Naive B cell (primary cell): ENCODE measurements around the gene ARPIN. TPM values are rescaled to one million over a fixed set of nuclear protein-coding genes. Genes with fewer than 3 reads are reported as not detected.

ENCODE experiments used
- ATAC-seq, 2 donors: fragments of 150-1000 bp; cut with Tn5 transposase; 2 replicates each; pipeline ENCODE4 v1.10.0; 2021; ENCODE audit warnings: low read depth in 2 of 2, mild to moderate bottlenecking in 2 of 2, moderate library complexity in 2 of 2
- DNase-seq: peaks from one replicate; pipeline ENCODE4 v3.0.0; 2022
- H3K27ac Mint-ChIP-seq, 6 donors: one replicate each; pipeline ENCODE4 v1.8.0; 2020 to 2022; ENCODE audit warnings: mild to moderate bottlenecking in 6 of 6, mixed read lengths in 6 of 6, moderate library complexity in 5 of 6, inconsistent platforms in 2 of 6
- H3K27me3 Mint-ChIP-seq, 3 donors: one replicate each; pipeline ENCODE4 v1.8.0; 2021 to 2022; ENCODE audit warnings: mixed read lengths in 3 of 3, mild to moderate bottlenecking in 1 of 3
- H3K36me3 Mint-ChIP-seq, 2 donors: one replicate each; pipeline ENCODE4 v1.8.0; 2020 to 2022; ENCODE audit warnings: mixed read lengths in 2 of 2, inconsistent platforms in 1 of 2, mild to moderate bottlenecking in 1 of 2
- H3K4me1 Mint-ChIP-seq, 3 donors: one replicate each; pipeline ENCODE4 v1.8.0; 2020 to 2022; ENCODE audit warnings: mixed read lengths in 3 of 3, inconsistent platforms in 1 of 3, mild to moderate bottlenecking in 1 of 3, moderate library complexity in 1 of 3
- H3K4me3 Mint-ChIP-seq, 8 donors: one replicate each; pipeline ENCODE4 v1.8.0; 2020 to 2022; ENCODE audit warnings: mild to moderate bottlenecking in 8 of 8, mixed read lengths in 8 of 8, moderate library complexity in 8 of 8, inconsistent platforms in 2 of 8
- H3K9me3 Mint-ChIP-seq, 7 donors: one replicate each; pipeline ENCODE4 v1.8.0; 2020 to 2022; ENCODE audit warnings: mixed read lengths in 7 of 7, mild to moderate bottlenecking in 5 of 7, inconsistent platforms in 2 of 7, moderate library complexity in 1 of 7
- polyA plus RNA-seq, 6 donors: library from polyadenylated mRNA; unstranded; fragments of 300-500 nt; fragmentation: Illumina TruSeq; gene quantifications; one replicate each; pipeline ENCODE4 v1.2.3, GENCODE V29; 2021; ENCODE audit warnings: low read depth in 6 of 6

Gene ARPIN
- polyA plus RNA-seq, 6 donors from 2014 or later = not detected

DNA sequence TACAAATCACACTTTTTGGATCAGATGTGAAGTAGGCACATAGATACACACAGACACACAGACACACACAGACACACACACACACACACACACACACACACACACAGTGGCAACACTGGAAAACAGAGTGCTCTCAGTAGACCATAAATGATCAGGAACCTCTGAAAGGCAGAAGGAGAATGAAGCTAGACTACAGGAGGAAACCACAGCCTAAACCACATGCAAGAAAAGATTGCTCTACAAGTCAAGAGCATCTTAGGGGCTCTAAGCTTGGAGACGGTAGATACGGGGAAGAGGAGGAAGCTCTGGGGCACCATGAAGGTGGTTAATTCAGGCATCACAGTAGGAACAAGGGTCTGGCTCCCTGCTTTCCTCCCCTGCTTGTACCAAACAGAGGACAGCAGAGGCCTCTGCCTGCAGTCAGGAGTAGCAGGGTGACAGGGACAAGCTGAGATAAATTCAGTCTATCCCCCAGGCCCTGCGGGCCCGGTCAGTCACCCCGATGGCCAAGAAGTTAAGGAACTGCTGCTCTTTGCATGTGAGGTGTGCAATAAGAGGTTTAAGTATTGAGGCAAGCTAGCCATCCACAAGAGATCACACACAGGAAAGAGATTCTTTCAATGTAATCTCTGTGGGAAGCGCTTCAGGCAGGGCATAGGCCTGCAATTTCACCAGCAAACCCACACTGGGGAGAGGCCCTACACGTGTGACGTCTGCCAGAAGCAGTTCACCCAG is 23.5 kb upstream of the ARPIN start:
- Mint-ChIP-seq H3K4me1 (peaks cover 5 to 11% (median 7%) of the 10 kb centered on the region in 3 donors), H3K27ac (no peak overlapping the region), H3K36me3 (no peaks in the 10 kb centered on the region), H3K27me3 (peaks cover 20 to 22% (median 21%) of the 10 kb centered on the region in 3 donors), H3K9me3 (peaks cover 0 to 4% (median 0%) of the 10 kb centered on the region in 7 donors), H3K4me3 (no peak overlapping the region)
- no peak for DNase-seq
- ATAC-seq = no peak

DNA sequence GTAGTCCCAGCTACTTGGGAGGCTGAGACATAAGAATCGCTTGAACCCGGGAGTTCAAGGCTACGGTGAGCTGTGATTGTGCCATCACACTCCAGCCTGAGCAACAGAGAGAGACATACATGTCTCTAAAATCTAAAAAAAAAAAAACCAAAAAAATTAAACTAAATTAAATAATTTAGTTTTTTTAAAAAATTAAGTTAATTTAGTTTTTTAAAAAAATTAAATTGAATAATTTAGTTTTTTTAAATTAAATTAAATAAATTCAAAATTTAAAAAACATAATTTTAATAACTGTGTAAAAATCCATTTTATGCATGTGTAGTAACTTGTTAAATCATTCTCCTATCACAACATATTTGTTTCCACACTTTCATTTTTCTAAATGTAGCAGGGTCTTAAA is 20.1 kb upstream of the ARPIN start:
- peaks cover 5 to 7% (median 5%) of the 10 kb centered on the region in 3 donors for H3K4me1 Mint-ChIP-seq
- H3K36me3 Mint-ChIP-seq = no peaks in the 10 kb centered on the region
- H3K27ac Mint-ChIP-seq = peak overlapping the region in 1 of 6 donors; percentile 57
- no peak for ATAC-seq
- peaks cover 7 to 13% (median 11%) of the 10 kb centered on the region in 3 donors for H3K27me3 Mint-ChIP-seq
- peaks cover 0 to 2% (median 0%) of the 10 kb centered on the region in 7 donors for H3K9me3 Mint-ChIP-seq
- DNase-seq = no peak
- H3K4me3 Mint-ChIP-seq = no peak overlapping the region

DNA sequence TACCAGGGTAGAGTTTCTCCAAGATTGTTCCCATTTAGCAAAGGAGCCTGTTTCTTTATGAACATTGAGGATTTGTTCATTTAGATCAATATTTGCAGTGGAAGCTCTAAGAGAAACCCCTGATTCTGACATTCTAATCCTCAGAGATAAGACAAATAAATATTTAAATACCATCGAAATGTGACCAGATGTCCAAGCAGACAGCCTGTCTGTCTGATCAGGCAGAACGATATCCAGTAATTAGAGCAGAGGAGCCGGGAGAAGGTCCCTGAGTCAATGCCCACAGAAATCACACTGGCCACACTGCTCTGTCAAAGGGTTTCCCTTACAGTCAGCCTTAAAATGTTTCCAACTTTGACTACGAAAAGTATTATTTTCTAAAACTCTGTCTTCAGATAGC is 15.7 kb upstream of the ARPIN start:
- no peaks in the 10 kb centered on the region for H3K36me3 Mint-ChIP-seq
- no peaks in the 10 kb centered on the region for H3K4me1 Mint-ChIP-seq
- no peak overlapping the region for H3K4me3 Mint-ChIP-seq
- H3K27me3 Mint-ChIP-seq = no peaks in the 10 kb centered on the region
- ATAC-seq (no peak), DNase-seq (no peak)
- no peaks in the 10 kb centered on the region for H3K9me3 Mint-ChIP-seq
- H3K27ac Mint-ChIP-seq = no peak overlapping the region

DNA sequence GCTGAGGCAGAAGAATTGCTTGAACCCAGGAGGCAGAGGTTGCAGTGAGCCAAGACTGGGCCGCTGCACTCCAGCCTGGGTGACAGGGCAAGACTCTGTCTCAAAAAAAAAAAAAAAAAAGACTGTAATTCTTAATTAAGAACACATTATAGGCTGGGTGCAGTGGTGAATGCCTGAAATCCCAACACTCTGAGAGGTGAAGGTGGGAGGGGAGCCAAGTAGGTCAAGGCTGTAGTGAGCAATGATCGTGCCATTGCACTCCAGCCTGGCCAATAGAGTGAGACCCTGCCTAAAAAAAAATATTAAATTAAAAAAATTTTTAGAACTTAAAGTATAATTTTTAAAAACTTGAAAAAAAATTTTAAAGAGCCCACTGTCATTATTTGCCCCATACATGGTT is 13.4 kb upstream of the ARPIN start:
- Mint-ChIP-seq H3K27ac (no peak overlapping the region), H3K9me3 (no peaks in the 10 kb centered on the region), H3K4me3 (no peak overlapping the region), H3K36me3 (no peaks in the 10 kb centered on the region), H3K4me1 (no peaks in the 10 kb centered on the region), H3K27me3 (no peaks in the 10 kb centered on the region)
- ATAC-seq = no peak
- DNase-seq = no peak

DNA sequence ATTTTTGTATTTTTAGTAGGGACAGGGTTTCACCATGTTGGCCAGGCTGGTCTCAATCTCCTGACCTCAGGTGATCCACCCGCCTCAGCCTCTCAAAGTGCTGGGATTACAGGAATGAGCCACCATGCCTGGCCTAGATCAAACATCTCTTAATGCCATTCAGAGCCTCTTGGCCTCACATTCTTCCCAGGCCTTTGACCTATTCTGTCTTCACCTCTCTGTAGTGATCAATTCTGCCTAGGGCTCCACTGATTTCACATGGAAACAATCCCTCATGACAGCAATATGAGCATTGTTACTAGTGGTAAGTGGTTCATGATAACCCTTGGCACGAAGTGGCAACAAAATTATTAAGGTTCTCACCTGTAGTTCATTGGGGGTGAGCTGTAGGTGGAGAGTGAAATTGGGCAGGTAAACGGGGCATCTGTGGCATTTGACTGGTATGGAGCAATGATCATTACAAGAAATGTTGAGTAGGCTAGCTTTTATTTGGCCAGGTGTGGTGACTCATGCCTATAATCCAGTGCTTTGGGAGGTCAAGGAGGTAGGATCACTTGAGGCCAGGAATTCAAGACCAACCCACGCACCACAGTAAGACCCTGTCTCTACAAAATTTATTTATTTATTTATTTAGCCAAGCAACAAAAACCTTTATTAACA is 4.8 kb upstream of the ARPIN start:
- Mint-ChIP-seq H3K36me3 (no peaks in the 10 kb centered on the region), H3K4me3 (no peak overlapping the region), H3K4me1 (peaks cover 0 to 9% (median 8%) of the 10 kb centered on the region in 3 donors), H3K9me3 (no peaks in the 10 kb centered on the region), H3K27ac (no peak overlapping the region), H3K27me3 (peaks cover 20 to 34% (median 23%) of the 10 kb centered on the region in 3 donors)
- no peak for DNase-seq
- ATAC-seq = no peak

DNA sequence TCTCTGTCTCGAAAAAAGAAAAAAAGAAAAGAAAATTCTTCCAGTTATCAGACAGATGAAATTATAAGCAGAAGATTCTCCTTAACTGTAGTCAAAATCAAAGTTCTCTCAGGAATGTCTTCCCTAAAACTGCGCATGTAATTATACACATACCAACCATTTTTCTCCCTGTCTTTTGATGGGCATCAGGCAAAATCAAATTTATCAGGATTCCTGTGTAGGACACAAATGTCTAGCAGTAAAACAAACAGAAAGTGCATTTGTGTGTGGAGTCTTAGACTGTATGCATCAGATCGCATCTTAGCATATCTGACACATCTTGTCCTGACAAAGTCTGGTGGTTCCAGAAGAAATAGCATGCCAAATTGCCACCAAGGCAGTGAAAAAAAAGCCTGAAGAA is 3.9 kb upstream of the ARPIN start:
- H3K27ac Mint-ChIP-seq = no peak overlapping the region
- H3K9me3 Mint-ChIP-seq = no peaks in the 10 kb centered on the region
- H3K4me1 Mint-ChIP-seq = peaks cover 4 to 17% (median 15%) of the 10 kb centered on the region in 3 donors
- H3K4me3 Mint-ChIP-seq = no peak overlapping the region
- DNase-seq (no peak), ATAC-seq (no peak)
- H3K36me3 Mint-ChIP-seq = no peaks in the 10 kb centered on the region
- peaks cover 22 to 41% (median 30%) of the 10 kb centered on the region in 3 donors for H3K27me3 Mint-ChIP-seq

DNA sequence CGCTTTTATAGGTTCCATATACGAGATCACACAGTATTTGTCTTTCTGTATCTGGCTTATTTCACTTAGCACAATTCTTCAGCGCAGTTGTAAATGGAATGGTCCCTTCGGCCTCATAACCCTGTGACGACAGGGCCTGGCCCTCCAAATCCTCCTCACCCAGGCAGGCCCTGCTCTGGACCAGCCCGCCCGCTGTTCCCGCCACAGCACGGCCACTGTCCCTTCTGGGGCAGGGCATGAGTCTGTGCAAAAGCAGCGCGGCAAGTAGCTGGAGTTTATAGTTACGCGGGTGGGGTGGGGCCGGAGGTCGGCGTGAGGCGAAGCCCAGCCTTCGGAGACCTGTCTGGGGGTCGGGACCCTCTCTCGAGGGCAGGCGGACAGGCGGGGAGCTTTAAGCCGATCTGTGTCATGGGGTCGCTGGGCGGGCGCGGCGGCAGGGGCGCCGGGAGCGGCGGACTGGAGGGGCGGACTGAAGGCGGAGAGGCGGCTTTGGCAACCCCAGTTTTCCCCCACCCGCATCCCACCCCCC is 543 bp downstream of the ARPIN start:
- DNase-seq (no peak), ATAC-seq (peak in 1 of 2 donors; percentile 20)
- H3K27ac Mint-ChIP-seq = peak overlapping the region in 1 of 6 donors; percentile 33
- H3K27me3 Mint-ChIP-seq = peaks cover 26 to 57% (median 46%) of the 10 kb centered on the region in 3 donors
- H3K9me3 Mint-ChIP-seq = no peaks in the 10 kb centered on the region
- no peaks in the 10 kb centered on the region for H3K36me3 Mint-ChIP-seq
- peak overlapping the region; percentile 48 to 80 (median 69) for H3K4me3 Mint-ChIP-seq
- H3K4me1 Mint-ChIP-seq = peaks cover 4 to 26% (median 21%) of the 10 kb centered on the region in 3 donors

DNA sequence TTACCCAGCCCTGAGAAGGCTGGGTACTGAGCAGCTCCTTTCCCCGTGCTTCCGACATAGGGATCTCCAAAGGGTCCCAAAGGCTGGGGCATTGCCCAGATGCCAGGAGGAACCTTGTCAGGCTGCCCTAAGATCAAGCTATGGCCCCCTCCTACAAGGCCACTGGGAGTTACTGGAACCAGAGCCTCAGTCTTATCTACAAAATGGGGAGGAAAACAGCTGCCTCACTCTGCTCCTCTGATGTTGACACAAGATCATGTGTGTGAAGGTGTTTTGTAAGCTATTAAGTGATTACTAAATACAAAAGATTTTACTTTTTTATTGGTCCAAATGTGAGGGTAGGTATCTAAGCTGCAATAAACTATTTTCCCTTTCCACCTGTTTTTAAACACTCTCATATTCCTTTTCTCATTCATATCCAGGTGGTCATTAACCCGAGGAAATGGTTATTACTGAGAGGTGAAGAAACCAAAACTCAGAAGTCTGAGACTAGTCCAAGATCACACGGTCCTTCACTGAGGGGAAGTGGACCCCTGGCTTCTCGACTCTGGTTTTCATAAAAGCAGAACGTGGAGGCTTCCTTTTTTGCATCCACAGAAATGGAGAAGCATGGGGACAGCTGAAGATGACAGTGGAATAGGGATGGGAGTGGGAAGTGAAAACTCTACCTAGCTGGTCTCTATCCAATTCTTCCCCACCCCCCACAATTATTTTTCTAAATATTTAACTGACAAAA is 1.7 kb downstream of the ARPIN start:
- ATAC-seq (peak in 1 of 2 donors; percentile 23), DNase-seq (no peak)
- Mint-ChIP-seq H3K9me3 (no peaks in the 10 kb centered on the region), H3K27me3 (peaks cover 22 to 60% (median 50%) of the 10 kb centered on the region in 3 donors), H3K27ac (no peak overlapping the region), H3K36me3 (no peaks in the 10 kb centered on the region), H3K4me3 (peak overlapping the region in 5 of 8 donors; percentile 48 to 65 (median 53)), H3K4me1 (peaks cover 4 to 26% (median 21%) of the 10 kb centered on the region in 3 donors)

DNA sequence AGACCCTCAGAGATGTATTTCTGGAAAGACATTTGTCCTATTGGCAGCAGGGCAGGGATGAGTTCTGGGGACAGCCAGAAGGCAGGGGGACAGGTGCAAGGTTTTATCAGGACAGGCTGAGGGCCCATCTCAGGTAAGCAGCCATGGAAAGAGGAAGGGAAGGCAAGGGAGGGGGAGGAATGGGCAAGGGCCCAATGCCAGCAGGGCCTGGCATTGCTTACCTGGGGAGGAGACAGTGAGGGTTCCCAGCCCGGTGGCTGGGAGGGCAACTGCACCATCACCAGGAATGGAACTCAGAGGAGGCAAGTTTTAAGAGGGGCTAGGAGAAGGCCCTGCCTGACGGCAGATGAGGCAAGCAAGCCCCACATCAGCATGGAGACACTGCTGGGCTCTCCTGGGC is 3.1 kb downstream of the ARPIN start:
- Mint-ChIP-seq H3K27me3 (peaks cover 18 to 65% (median 55%) of the 10 kb centered on the region in 3 donors), H3K27ac (peak overlapping the region in 2 of 6 donors; percentile 64 to 76), H3K4me3 (peak overlapping the region in 1 of 8 donors; percentile 4), H3K4me1 (peaks cover 4 to 26% (median 21%) of the 10 kb centered on the region in 3 donors), H3K36me3 (no peaks in the 10 kb centered on the region), H3K9me3 (no peaks in the 10 kb centered on the region)
- ATAC-seq (no peak), DNase-seq (no peak)

DNA sequence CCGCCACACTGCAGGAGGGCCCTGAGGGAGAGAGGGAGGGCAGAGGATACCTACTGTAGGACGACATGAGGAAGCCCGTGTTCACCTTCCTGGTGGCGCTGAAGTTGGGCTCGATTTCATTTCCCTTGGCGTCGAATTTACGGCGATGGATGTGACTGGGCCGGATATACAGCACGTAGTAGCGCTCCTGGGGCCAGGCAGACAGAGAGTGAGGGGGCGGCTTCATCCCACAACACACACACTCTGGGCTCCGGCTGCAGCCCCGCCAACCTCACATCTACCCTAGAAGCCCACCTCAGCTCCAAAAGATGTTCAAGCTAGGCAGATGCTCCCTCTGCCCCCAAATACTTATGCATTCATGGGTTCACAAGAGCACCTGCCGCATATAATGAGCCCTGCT is 4.5 kb downstream of the ARPIN start:
- ATAC-seq = no peak

DNA sequence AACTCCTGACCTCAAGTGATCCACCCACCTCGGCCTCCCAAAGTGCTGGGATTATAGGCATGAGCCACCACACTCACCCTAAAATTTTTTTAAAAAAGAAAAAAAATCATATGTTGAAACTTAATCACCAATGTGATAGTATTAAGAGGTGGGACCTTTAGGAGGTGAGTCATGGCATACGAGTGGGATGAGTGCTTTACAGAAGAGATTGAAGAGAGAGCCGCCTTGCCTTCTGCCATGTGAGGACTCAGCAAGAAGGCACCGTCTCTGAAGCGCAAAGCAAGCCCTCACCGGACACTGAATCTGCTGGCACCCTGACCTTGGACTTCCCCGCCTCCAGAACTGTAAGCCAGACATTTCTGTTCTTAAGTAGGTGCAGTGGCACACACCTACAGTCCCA is 5.5 kb downstream of the ARPIN start:
- Mint-ChIP-seq H3K4me3 (no peak overlapping the region), H3K27ac (no peak overlapping the region), H3K9me3 (no peaks in the 10 kb centered on the region), H3K27me3 (peaks cover 11 to 46% (median 42%) of the 10 kb centered on the region in 3 donors), H3K4me1 (peaks cover 3 to 16% (median 12%) of the 10 kb centered on the region in 3 donors), H3K36me3 (no peaks in the 10 kb centered on the region)
- DNase-seq (no peak), ATAC-seq (no peak)

More for the DNA sequence above, 4.5 kb downstream of the ARPIN start:
- Mint-ChIP-seq H3K27me3 (peaks cover 14 to 51% (median 46%) of the 10 kb centered on the region in 3 donors), H3K4me1 (peaks cover 4 to 22% (median 18%) of the 10 kb centered on the region in 3 donors), H3K9me3 (no peaks in the 10 kb centered on the region), H3K4me3 (no peak overlapping the region), H3K36me3 (no peaks in the 10 kb centered on the region), H3K27ac (no peak overlapping the region)
- DNase-seq = no peak

DNA sequence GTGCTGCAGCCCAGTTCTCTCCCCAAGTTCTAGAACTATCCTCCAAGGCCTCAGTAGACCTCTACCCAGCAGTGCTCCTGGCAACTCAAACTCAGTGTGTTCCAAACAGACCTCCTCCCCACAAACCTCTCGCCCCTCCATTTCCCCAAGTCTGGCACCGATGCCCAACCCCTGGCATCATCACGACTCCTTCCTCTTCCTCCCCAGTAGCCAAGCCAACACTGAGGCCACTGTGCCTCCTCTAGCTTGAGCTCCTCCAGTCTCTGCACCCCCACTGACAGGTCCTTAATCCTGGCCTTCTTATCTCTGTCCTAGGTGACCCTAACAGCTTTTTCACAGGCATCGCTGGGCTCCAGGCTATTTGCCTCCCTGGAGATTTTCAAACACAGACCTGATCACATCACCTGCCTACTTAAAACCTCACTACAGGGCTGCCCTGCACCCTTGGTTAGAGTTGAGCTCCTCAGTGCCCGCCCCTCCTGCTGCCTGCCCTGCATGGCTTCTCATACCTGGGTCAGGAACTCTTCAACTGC is 6.8 kb downstream of the ARPIN start:
- peaks cover 1 to 32% (median 32%) of the 10 kb centered on the region in 3 donors for H3K27me3 Mint-ChIP-seq
- no peak overlapping the region for H3K4me3 Mint-ChIP-seq
- ATAC-seq (no peak), DNase-seq (no peak)
- H3K9me3 Mint-ChIP-seq = no peaks in the 10 kb centered on the region
- H3K4me1 Mint-ChIP-seq = peaks cover 0 to 2% (median 0%) of the 10 kb centered on the region in 3 donors
- no peaks in the 10 kb centered on the region for H3K36me3 Mint-ChIP-seq
- peak overlapping the region in 2 of 6 donors; percentile 13 to 60 for H3K27ac Mint-ChIP-seq

DNA sequence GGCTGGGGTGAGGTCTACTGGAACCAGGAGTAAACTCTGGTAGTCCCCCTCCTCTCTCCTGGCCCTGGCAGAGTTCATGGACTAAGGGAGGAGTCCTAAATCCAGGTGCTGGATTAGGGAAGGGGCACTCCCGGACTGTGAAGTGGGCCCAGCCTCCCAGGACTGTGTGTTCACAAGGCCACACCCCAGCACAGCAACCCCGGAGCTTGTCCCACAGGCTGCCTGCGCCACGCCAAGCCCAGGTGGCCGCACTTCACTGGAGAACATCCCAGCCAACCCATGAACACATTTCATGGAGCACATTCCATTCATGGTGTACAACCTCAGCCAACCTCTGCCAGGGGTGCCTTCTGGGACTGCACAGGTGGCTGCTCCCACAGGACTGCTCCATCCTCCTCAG is 8.2 kb downstream of the ARPIN start:
- H3K4me3 Mint-ChIP-seq = no peak overlapping the region
- H3K27me3 Mint-ChIP-seq = peaks cover 0 to 27% (median 20%) of the 10 kb centered on the region in 3 donors
- ATAC-seq = no peak
- no peak overlapping the region for H3K27ac Mint-ChIP-seq
- no peaks in the 10 kb centered on the region for H3K36me3 Mint-ChIP-seq
- no peaks in the 10 kb centered on the region for H3K9me3 Mint-ChIP-seq
- DNase-seq = no peak
- peaks cover 0 to 4% (median 0%) of the 10 kb centered on the region in 3 donors for H3K4me1 Mint-ChIP-seq
